Large intestine (tissue), 12 donors: Measurements from ENCODE around the gene ZNF577. TPM values are rescaled to one million over a fixed set of nuclear protein-coding genes. Genes with fewer than 3 reads are reported as not detected.
A peak's percentile ranks its signal among the peaks of the same experiment; 100 is the strongest.

Experiments used
- DNase-seq, 2 donors: peaks; one replicate each; pipeline versions ENCODE4 v3.0.0 to v3.0.0-alpha.2; 2013
- H3K27ac ChIP-seq: one replicate; pipeline ENCODE4 v1.5.1; 2013; ENCODE audit warnings: low read length
- H3K27me3 ChIP-seq: 2 replicates; pipeline ENCODE4 v1.6.1; 2013; ENCODE audit warnings: low read length; ENCODE audit not compliant: control insufficient read depth, insufficient read depth
- H3K36me3 ChIP-seq: 2 replicates; pipeline ENCODE4 v1.6.1; 2013; ENCODE audit warnings: low read length; ENCODE audit not compliant: control insufficient read depth, insufficient read depth
- H3K4me1 ChIP-seq: one replicate; pipeline ENCODE4 v1.6.1; 2013; ENCODE audit warnings: low read length; ENCODE audit not compliant: control insufficient read depth, insufficient read depth
- H3K4me3 ChIP-seq: one replicate; pipeline ENCODE4 v1.5.1; 2013; ENCODE audit warnings: low read length
- H3K9me3 ChIP-seq: one replicate; pipeline ENCODE4 v1.6.1; 2013; ENCODE audit warnings: mild to moderate bottlenecking, low read depth, low read length, moderate library complexity; ENCODE audit not compliant: control insufficient read depth
- WGBS: methylation state at CpG from one replicate; pipeline ENCODE4 v1.1.5; 2013; ENCODE audit warnings: low lambda C conversion rate; ENCODE audit not compliant: insufficient coverage; 5-methylcytosine and 5-hydroxymethylcytosine counted together
- long read RNA-seq, 11 donors: transcript quantifications; one replicate each; lab custom pipeline, GENCODE V29; 2026
- polyA plus RNA-seq: library from polyadenylated mRNA; unstranded; fragments of 120-200 nt; gene quantifications from one replicate; pipeline ENCODE4 v1.2.1, GENCODE V29; 2013

The ZNF577 gene
- polyA plus RNA-seq: 24.8 TPM
- long read RNA-seq, donor 1, partial matches to known transcripts: 0 of 2 reads
- long read RNA-seq, donor 1, other reads (novel, unspliced or antisense): 0 of 2 reads
- long read RNA-seq, donor 2, partial matches to known transcripts: 0 of 6 reads
- long read RNA-seq, donor 2, other reads (novel, unspliced or antisense): 0 of 6 reads
- long read RNA-seq, donor 3, transcript ZNF577-218 (7 exons, 1,865 nt): major isoform, 5 of 14 reads
- long read RNA-seq, donor 3, partial matches to known transcripts: 7 of 14 reads
- long read RNA-seq, donor 3, other reads (novel, unspliced or antisense): 0 of 14 reads
- long read RNA-seq, donor 4: 0 reads
- long read RNA-seq, donor 5, partial matches to known transcripts: 0 of 3 reads
- long read RNA-seq, donor 5, other reads (novel, unspliced or antisense): 0 of 3 reads
- long read RNA-seq, donor 6, partial matches to known transcripts: 0 of 3 reads
- long read RNA-seq, donor 6, other reads (novel, unspliced or antisense): 0 of 3 reads
- long read RNA-seq, donor 7, partial matches to known transcripts: 0 of 1 reads
- long read RNA-seq, donor 7, other reads (novel, unspliced or antisense): 0 of 1 reads
- long read RNA-seq, donor 8, transcript ZNF577-204 (6 exons, 2,758 nt): major isoform, 5 of 24 reads
- long read RNA-seq, donor 8, transcript ZNF577-218 (7 exons, 1,865 nt): major isoform, 5 of 24 reads
- long read RNA-seq, donor 8, partial matches to known transcripts: 14 of 24 reads
- long read RNA-seq, donor 8, other reads (novel, unspliced or antisense): 0 of 24 reads
- long read RNA-seq, donor 9, partial matches to known transcripts: 5 of 13 reads
- long read RNA-seq, donor 9, other reads (novel, unspliced or antisense): 0 of 13 reads
- long read RNA-seq, donor 10, partial matches to known transcripts: 5 of 14 reads
- long read RNA-seq, donor 10, other reads (novel, unspliced or antisense): 0 of 14 reads
- long read RNA-seq, donor 11, partial matches to known transcripts: 0 of 3 reads
- long read RNA-seq, donor 11, other reads (novel, unspliced or antisense): 0 of 3 reads

DNA sequence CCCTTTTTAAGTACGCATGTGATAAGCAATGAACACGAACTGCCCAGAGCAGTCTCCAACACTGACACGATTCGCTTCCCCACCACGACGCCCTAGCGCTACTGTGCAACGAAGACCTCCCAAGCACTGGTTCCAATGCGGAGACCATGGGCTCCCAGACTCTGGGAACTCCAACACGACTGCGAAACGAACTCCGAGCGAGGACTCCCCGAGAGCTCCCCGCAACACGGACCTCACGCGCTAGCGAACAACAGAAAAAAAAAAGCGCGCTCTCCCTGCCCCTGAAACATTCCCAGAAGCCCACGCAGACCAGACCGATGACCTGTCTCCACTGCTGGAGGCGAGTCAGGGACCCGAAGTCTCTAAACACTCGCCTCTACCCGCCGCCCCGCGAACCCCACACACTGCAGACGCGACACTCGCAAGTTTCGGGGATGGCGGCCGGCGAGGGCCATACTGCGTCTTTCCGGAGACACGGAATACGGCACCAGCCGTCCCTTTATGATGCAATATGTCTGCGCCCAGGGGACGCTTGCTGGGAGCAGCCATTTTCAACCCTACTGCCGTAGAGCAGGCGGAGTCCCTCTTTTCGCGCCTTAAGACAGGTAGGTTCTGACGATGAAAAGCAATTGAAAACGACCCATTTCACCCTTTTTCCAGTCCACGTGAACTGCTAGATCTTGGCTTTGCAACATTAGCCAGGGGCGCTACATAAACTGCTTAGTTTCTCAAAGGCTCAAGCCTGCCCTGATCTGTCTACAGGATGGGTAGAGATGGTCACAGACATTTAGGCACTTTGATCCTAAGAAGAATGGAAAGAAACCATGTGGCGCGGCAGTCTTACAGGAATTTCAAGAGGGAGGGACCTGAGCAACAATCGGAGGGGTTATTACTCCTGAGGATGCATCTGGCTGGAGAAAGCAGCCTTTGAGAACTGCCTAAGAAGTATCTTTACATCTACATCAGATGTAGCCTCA lies at the start of gene ZNF577:
TSS of gene ZNF577 (minus strand) at position 430 of the 977 bp plus-strand sequence. CDS start 7,569 bp downstream, outside the sequence.
- H3K27me3 ChIP-seq: no peaks in the 10 kb centered on the region
- H3K27ac ChIP-seq: peak within 1 kb of the TSS; percentile 76
- H3K4me3 ChIP-seq: peak within 1 kb of the TSS; percentile 62
- peak; percentile 92 to 96 for DNase-seq
- H3K36me3 ChIP-seq: peaks cover 24% of the 10 kb centered on the region
- H3K4me1 ChIP-seq: peaks cover 6% of the 10 kb centered on the region
- H3K9me3 ChIP-seq: peaks cover 25% of the 10 kb centered on the region
- no CpG with 5 or more reads among the region's 56 CpGs for WGBS

DNA sequence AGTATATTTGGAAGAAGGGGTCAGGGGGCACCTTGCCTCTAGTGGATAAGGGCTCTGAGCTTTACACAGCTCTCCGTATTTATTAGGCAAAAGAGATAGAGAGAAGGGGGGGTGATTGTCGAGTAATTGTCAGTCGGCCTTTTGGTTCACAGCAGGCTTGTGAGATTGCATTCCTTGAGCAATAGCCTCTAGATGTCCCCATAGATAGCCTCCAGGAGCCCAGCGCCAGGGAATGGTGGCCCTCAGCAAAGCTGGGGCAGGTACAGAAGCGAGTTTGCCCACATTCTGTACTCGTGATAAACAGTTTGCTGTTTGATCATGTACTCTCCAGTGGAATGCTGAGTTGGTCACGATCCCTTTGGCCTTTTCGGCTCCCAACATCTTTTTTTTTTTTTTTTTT lies 44.2 kb upstream of the ZNF577 start:
- H3K4me1 ChIP-seq: no peaks in the 10 kb centered on the region
- H3K4me3 ChIP-seq: no peak overlapping the region
- no CpG with 5 or more reads among the region's 8 CpGs for WGBS
- H3K9me3 ChIP-seq: peaks cover 27% of the 10 kb centered on the region
- no peak for DNase-seq
- no peaks in the 10 kb centered on the region for H3K27me3 ChIP-seq
- H3K36me3 ChIP-seq: peaks cover 51% of the 10 kb centered on the region
- no peak overlapping the region for H3K27ac ChIP-seq

DNA sequence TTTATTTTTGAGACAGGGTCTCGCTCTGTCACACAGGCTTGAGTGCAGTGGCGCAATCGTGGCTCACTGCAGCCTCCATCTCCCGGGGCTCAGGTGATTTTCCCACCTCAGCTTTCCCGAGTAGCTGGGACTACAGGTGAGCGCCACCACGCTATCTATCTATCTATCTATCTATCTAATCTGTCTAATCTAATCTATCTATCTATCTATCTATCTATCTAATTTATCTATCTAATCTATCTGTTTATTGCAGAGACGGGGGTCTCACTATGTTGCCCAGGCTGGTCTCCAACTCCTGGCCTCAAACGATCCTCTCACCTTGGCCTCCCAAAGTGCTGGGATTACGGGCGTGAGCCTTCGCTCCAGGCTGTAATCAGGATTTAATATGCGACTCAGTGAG lies 40.1 kb upstream of the ZNF577 start:
- Histone ChIP-seq H3K27me3 (no peaks in the 10 kb centered on the region), H3K27ac (no peak overlapping the region), H3K4me3 (peak overlapping the region; percentile 74), H3K9me3 (peaks cover 16% of the 10 kb centered on the region), H3K36me3 (peaks cover 18% of the 10 kb centered on the region), H3K4me1 (no peaks in the 10 kb centered on the region)
- WGBS: 23% methylated on average over 7 of the region's 13 CpGs
- no peak for DNase-seq

DNA sequence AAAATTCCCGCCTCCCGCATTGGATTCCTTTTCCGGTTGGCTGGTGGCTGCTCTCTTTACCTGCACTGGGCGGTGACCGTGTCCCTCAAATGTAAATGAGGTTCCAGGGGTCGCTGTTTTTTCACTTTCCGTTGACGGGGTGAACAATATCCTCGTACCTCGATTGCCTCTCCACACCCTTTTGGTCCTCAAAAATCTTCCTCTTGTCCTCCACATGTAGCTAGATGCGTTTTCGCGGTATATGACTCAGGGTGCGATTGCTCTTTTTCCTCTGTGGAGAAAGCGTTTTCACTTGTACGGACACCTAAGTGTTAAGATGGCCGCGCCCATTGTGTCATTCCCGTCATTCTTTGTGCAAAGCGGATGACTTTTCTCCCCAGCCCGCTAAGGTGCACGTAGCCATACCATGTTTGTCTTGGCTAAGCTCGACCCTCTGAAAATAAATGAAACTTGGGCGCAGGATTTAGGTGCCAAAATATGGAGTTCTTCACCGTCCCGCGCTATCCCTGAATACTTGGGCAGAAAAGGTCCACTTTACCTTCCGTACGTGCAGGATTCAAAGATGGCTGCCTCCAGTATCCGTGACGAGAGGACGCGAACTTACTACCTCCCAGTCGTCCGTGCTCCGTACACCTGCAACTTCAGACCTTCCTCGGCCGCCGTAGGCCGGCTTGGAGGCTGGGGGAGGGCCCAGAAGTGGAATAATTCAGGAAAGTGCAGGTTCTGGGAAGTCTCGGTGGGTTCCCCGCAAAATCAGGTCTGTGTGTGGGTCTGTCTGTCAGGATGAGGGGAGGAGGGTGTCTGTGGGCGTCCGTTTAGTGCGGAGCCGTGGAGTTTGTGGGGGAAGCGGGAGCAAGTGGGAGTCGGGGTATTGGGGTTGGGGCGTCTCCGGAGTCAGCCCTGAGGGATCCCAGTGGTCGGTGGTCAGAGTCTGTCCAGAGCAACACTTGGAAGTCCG lies 39.3 kb upstream of the ZNF577 start, which contains the start of gene ZNF613:
TSS of gene ZNF613 (plus strand) at position 689 of the 958 bp plus-strand sequence. CDS start 8,749 bp downstream, outside the sequence.
- H3K36me3 ChIP-seq: peaks cover 14% of the 10 kb centered on the region
- H3K9me3 ChIP-seq: peaks cover 15% of the 10 kb centered on the region
- peak within 1 kb of the TSS; percentile 95 for H3K27ac ChIP-seq
- DNase-seq: peak; percentile 88 to 99
- H3K27me3 ChIP-seq: no peaks in the 10 kb centered on the region
- 0% methylated on average over 1 of the region's 52 CpGs for WGBS
- peak within 1 kb of the TSS; percentile 74 for H3K4me3 ChIP-seq
- H3K4me1 ChIP-seq: no peaks in the 10 kb centered on the region

DNA sequence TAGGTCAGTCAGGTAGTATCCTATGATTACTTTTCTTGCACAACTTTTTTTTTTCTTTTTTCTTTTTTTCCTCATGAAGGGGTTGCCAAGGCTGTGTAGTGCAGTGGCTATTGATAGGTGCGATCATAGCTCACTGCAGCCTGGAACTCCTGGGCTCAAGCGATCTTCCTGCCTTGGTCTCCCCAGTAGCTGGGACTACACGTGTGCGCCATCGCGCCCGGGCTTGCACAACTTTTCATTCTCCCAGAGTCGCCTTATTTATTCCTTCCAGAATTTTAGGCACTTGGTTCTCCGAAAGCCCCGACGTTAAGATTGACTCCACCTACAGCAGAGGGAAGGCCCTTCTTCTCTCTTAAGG lies 38.7 kb upstream of the ZNF577 start:
- Histone ChIP-seq H3K36me3 (peaks cover 9% of the 10 kb centered on the region), H3K4me1 (no peaks in the 10 kb centered on the region), H3K27me3 (no peaks in the 10 kb centered on the region), H3K9me3 (peaks cover 15% of the 10 kb centered on the region), H3K4me3 (peak overlapping the region; percentile 74), H3K27ac (peak overlapping the region; percentile 95)
- WGBS: 0% methylated on average over 2 of the region's 11 CpGs
- no peak for DNase-seq

DNA sequence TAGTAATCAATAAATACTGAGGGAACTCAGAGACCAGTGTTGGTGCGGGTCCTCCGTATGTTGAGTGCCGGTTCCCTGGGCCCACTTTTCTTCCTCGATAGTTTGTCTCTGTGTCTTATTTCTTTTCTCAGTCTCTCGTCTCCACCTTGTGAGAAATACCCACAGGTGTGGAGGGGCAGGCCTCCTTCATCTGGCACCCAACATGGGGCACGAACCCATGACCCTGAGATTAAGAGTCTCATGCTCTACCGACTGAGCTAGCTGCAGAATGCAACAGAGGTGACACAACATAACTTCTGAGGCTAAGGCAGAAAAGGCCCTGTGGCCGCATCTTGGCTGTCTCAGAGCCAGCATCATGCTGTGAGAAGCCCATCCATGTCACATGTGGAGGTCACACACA lies 34.2 kb upstream of the ZNF577 start:
- WGBS: no CpG with 5 or more reads among the region's 8 CpGs
- no peak for DNase-seq

DNA sequence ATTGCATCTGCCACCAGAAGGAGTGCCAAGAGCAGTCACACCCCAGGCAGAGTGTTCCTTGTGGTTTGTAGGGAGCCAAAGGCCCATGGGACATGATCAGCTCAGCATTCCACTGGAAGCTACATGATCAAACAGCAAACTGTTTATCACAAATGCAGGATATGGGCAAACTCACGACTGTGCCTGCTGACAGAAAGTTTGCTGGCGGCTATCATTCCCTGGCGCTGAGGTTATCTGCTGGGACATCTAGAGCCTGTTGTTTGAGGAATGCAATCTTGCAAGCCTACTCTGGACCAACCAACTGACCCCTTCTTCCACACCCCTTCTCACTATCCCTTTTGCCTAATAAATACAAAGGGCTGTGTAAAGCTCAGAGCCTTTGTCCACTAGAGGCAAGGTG lies 31.9 kb upstream of the ZNF577 start:
- Histone ChIP-seq H3K27me3 (no peaks in the 10 kb centered on the region), H3K4me1 (no peaks in the 10 kb centered on the region), H3K4me3 (no peak overlapping the region), H3K27ac (no peak overlapping the region), H3K9me3 (peaks cover 19% of the 10 kb centered on the region), H3K36me3 (no peaks in the 10 kb centered on the region)
- DNase-seq: no peak
- no CpG with 5 or more reads among the region's 3 CpGs for WGBS

More for the DNA sequence above, 34.2 kb upstream of the ZNF577 start:
- no peaks in the 10 kb centered on the region for H3K27me3 ChIP-seq
- H3K27ac ChIP-seq: no peak overlapping the region
- peaks cover 19% of the 10 kb centered on the region for H3K9me3 ChIP-seq
- no peaks in the 10 kb centered on the region for H3K36me3 ChIP-seq
- H3K4me1 ChIP-seq: no peaks in the 10 kb centered on the region
- H3K4me3 ChIP-seq: no peak overlapping the region

DNA sequence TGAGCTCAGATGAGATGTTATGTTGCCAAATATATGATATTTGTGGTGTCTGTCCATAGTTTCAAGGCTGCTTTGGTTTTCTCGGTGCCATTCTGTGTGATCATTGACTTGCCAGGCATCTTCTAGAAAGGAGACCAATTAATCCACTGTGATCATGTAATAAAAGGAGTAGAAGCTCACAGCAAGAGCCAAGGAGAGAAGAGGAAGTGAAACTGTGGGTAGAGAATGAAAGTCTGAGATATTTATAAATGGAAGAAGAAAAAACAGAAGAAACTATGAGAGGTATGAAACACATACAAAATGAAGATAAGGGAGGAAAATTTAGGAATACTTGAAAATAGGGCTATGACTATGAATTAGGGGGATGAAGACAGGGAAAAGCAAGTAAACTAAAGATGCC lies 28.4 kb upstream of the ZNF577 start:
- no peak overlapping the region for H3K4me3 ChIP-seq
- DNase-seq: no peak
- no peaks in the 10 kb centered on the region for H3K4me1 ChIP-seq
- H3K27ac ChIP-seq: no peak overlapping the region
- WGBS: no CpG with 5 or more reads among the region's 1 CpG
- H3K27me3 ChIP-seq: no peaks in the 10 kb centered on the region
- no peaks in the 10 kb centered on the region for H3K36me3 ChIP-seq
- peaks cover 12% of the 10 kb centered on the region for H3K9me3 ChIP-seq
